ENCODE data around the gene PBX1. TPM values are rescaled to one million over a fixed set of nuclear protein-coding genes. Genes with fewer than 3 reads are reported as not detected.

Gene PBX1
- total RNA-seq, 4 donors from 2014 or later = 25.8 to 31.0 (median 27.1) TPM

DNA sequence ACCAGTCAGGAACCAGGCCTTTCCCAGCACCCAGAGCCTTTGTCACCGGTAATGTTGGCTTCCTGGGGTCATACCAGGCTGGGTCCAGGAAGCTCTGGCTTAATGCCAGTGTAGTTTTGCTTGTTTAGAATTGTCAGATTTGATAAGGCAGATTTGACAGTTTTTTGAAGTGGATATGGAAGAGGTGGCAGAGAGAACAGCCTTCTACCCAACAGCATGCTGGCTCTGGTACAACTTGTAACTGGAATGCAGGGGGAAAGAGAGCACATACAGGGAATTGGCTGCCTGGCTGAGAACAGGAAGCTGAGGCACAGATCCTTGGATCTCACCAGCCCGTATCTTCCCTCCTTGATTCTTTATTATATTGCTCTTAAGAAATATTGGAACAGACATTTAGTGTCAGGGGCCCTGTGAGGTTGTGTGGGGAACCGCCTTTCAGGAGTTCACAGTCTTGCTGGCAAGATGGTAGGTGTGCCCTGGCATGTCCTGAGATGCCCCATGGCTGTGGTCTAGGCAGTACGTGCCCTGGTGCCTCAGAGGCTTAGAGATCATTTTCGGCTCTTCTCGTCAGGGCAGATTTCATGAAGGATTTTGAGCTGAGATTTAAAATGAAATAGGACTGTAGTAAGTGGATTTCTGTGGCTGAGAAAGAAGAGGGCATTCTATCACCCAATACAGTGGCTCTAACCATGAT, 227.0 kb downstream of the PBX1 start:
- no peak overlapping the region for H3K4me3 ChIP-seq
- DNase-seq (ENCODE audit: low spot score in 2 of 2) = no peak
- H3K4me1 ChIP-seq = peaks cover 0 to 52% (median 7%) of the 10 kb centered on the region in 4 donors
- WGBS, 2 donors = 79 to 80% methylated on average over 6 of the region's 6 CpGs
- H3K27ac ChIP-seq = peak overlapping the region in 2 of 4 donors; percentile 4 to 60
- TF ChIP-seq CTCF (IDR thresholded peaks at IDR 0.05) (no peak), POLR2A (IDR thresholded peaks at IDR 0.05) (no peak), EP300 (IDR thresholded peaks at IDR 0.05) (no peak)
- no peaks in the 10 kb centered on the region for H3K27me3 ChIP-seq
- H3K36me3 ChIP-seq = no peaks in the 10 kb centered on the region
- no peaks in the 10 kb centered on the region for H3K9me3 ChIP-seq

DNA sequence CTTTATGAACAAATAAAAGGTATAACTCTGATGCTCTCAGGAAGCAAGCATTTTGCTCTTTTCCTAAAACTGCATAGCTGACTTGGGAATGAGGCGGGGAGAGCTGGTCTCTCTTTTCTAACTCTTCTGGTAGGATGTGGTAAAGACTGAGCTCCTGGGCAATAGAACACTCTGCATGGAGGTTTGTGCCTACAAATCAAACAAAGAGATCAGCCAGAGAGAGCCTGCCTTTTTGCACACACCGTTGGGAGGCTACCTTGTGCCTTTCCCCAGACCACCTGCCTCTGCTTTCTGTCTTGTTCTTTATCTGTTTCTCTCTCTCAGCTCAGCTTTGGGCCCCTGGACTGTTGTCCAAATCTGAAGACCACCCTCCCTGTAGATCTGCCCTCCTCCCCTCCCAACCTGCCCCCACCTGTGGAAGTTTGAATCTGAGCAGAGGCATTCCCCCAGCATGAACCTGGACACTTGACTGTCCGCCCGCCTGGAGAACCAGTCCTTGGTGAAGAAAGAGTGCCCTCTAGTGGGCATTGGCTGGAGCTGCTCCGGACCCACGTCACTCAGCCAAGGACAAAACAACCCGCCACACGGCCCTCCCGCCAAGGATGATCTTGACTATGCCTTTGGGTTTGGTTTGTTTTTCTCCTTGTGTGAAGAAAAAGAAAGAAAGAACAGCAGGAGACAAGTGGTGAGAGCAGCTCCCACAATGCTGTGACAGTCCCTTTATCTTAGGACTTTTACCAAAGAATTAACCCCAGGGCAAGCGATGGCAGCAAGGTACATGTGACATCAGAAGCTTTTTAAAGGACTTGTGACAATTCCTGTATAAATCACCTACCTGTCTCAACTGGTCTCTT, 228.2 kb downstream of the PBX1 start:
- WGBS, 2 donors = 22 to 25% methylated on average over 10 of the region's 10 CpGs
- Histone ChIP-seq H3K4me1 (peaks cover 0 to 40% (median 7%) of the 10 kb centered on the region in 4 donors), H3K27ac (peak overlapping the region in 1 of 4 donors; percentile 41), H3K4me3 (no peak overlapping the region), H3K9me3 (no peaks in the 10 kb centered on the region), H3K27me3 (no peaks in the 10 kb centered on the region), H3K36me3 (no peaks in the 10 kb centered on the region)
- no peak for TF ChIP-seq POLR2A (IDR thresholded peaks at IDR 0.05)
- peak in 1 of 2 donors; percentile 51 for TF ChIP-seq EP300 (IDR thresholded peaks at IDR 0.05)
- peak; percentile 86 to 91 (median 90) for TF ChIP-seq CTCF (IDR thresholded peaks at IDR 0.05)
- DNase-seq (ENCODE audit: low spot score in 2 of 2) = peak; percentile 70 to 79

- no peak for DNase-seq (ENCODE audit: low spot score in 2 of 2)
- Histone ChIP-seq H3K27ac (peak overlapping the region in 1 of 4 donors; percentile 41), H3K36me3 (peaks cover 0 to 6% (median 0%) of the 10 kb centered on the region in 3 donors), H3K9me3 (no peaks in the 10 kb centered on the region), H3K4me1 (peaks cover 0 to 39% (median 7%) of the 10 kb centered on the region in 4 donors), H3K27me3 (no peaks in the 10 kb centered on the region), H3K4me3 (no peak overlapping the region)
- no peak for TF ChIP-seq EP300 (IDR thresholded peaks at IDR 0.05)
- no peak for TF ChIP-seq POLR2A (IDR thresholded peaks at IDR 0.05)
- TF ChIP-seq CTCF (IDR thresholded peaks at IDR 0.05) = no peak
- 77 to 88% methylated on average over 8 of the region's 8 CpGs for WGBS, 2 donors
Measured at GRCh38 chr1:164787834-164788231, 228.8 kb downstream of the PBX1 start.

- H3K4me3 ChIP-seq = no peak overlapping the region
- no peak for DNase-seq (ENCODE audit: low spot score in 2 of 2)
- no peak overlapping the region for H3K27ac ChIP-seq
- peaks cover 0 to 13% (median 0%) of the 10 kb centered on the region in 3 donors for H3K36me3 ChIP-seq
- peaks cover 0 to 40% (median 9%) of the 10 kb centered on the region in 4 donors for H3K4me1 ChIP-seq
- TF ChIP-seq POLR2A (IDR thresholded peaks at IDR 0.05) (no peak), CTCF (IDR thresholded peaks at IDR 0.05) (no peak), EP300 (IDR thresholded peaks at IDR 0.05) (no peak)
- no peaks in the 10 kb centered on the region for H3K9me3 ChIP-seq
- 45 to 53% methylated on average over 6 of the region's 6 CpGs for WGBS, 2 donors
- no peaks in the 10 kb centered on the region for H3K27me3 ChIP-seq
Measured at GRCh38 chr1:164790081-164790480, 231.1 kb downstream of the PBX1 start.
